ENCODE measurements around the gene KRT79.

GRCh38 chr12:52844386-52844785 lies 10.3 kb upstream of the KRT79 start:
- TF ChIP-seq CTCF (IDR thresholded peaks at IDR 0.05; ENCODE audit: low read depth, low read length, missing input control) (no peak), RAD21 (IDR thresholded peaks at IDR 0.05) (no peak), SP1 (IDR thresholded peaks at IDR 0.05) (no peak), YY1 (IDR thresholded peaks at IDR 0.05) (no peak), JUND (IDR thresholded peaks at IDR 0.05) (no peak), TAF1 (conservative IDR thresholded peaks at IDR 0.05) (no peak), HNF4G (IDR thresholded peaks at IDR 0.05) (no peak), EGR1 (IDR thresholded peaks at IDR 0.05; ENCODE audit: low read depth in 2 of 2) (no peak), ZBTB33 (IDR thresholded peaks at IDR 0.05) (no peak), ATF3 (IDR thresholded peaks at IDR 0.05) (no peak), REST (IDR thresholded peaks at IDR 0.05) (no peak), NR2F2 (IDR thresholded peaks at IDR 0.05) (no peak)
